ENCODE data around the gene MON1B. TPM values are rescaled to one million over a fixed set of nuclear protein-coding genes. Genes with fewer than 3 reads are reported as not detected.

Gene MON1B
- total and polyA plus RNA-seq, 2 of the 4 experiments (the other 2 are of a cell fraction), result 5.2 to 19.2 TPM

DNA sequence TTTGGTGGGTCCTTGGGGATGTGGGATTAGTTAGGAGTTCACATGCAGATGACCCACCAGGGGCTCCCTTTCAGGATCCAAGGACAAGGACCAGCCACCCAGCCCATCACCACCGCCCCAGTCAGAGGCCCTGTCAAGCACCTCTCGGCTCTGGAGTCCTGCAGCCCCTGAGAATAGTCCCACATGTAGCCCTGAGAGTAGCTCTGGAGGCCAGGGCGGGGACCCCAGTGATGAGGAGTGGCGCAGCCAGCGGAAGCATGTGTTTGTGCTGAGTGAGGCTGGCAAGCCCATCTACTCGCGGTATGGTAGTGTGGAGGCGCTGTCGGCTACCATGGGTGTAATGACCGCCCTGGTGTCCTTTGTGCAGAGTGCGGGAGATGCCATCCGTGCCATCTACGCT, 2.4 kb downstream of the MON1B start:
- CTCF ChIA-PET, result no interaction called here
- Histone ChIP-seq H3K14ac (replicated peaks; ENCODE audit: low read depth, low read length) (no peak overlapping the region), H4K20me1 (ENCODE audit: insufficient read depth, low read length) (no peaks in the 10 kb centered on the region)

More for the DNA sequence above, 2.4 kb downstream of the MON1B start:
- 98% methylated on average over 10 of the region's 13 CpGs; no CpG with 5 or more reads in 1 of the 2 experiments for WGBS, 2 experiments (ENCODE audit: extremely low coverage in 2 of 2, insufficient read length in 1 of 2)
- Histone ChIP-seq H3K4me1 (ENCODE audit: control insufficient read depth, insufficient read depth, low read length) (no peaks in the 10 kb centered on the region), H3K27me3 (ENCODE audit: control insufficient read depth, insufficient read depth, low read length) (no peaks in the 10 kb centered on the region), H3K4me3 (ENCODE audit: insufficient read depth, low read depth, low read length) (no peak overlapping the region), H2BK5ac (ENCODE audit: low read depth, low read length, poor library complexity, severe bottlenecking) (no peak overlapping the region), H2AFZ (replicated peaks; ENCODE audit: low read length, poor library complexity) (no peak overlapping the region), H2BK15ac (ENCODE audit: low read depth, low read length) (no peak overlapping the region), H2AK5ac (ENCODE audit: low read depth, low read length) (no peak overlapping the region), H3K4ac (ENCODE audit: low read depth, low read length) (no peak overlapping the region), H2AK9ac (replicated peaks; ENCODE audit: low read depth, low read length, poor library complexity) (no peak overlapping the region), H3K9ac (ENCODE audit: low read depth, low read length) (no peak overlapping the region), H3K4me2 (ENCODE audit: low read depth, low read length) (no peak overlapping the region), H4K5ac (ENCODE audit: low read depth, low read length) (no peak overlapping the region), H3K79me1 (ENCODE audit: low read depth in 1 of 2, low read length in 2 of 2) (peaks cover 16 to 26% of the 10 kb centered on the region in 2 experiments), H3K9me1 (ENCODE audit: insufficient read depth, low read length) (peaks cover 6% of the 10 kb centered on the region), H4K91ac (ENCODE audit: insufficient read depth, low read depth, low read length) (no peak overlapping the region), H2BK120ac (ENCODE audit: low read depth, low read length) (no peak overlapping the region), H3K56ac (ENCODE audit: extremely low read depth, insufficient read depth, low read length) (no peak overlapping the region), H3K18ac (ENCODE audit: low read depth, low read length) (no peak overlapping the region), H3K27ac (ENCODE audit: insufficient read depth, low read length) (no peak overlapping the region), H3K9me3 (ENCODE audit: control insufficient read depth, insufficient read depth, low read length) (no peaks in the 10 kb centered on the region), H3K36me3 (ENCODE audit: control insufficient read depth, insufficient read depth, low read length) (peaks cover 41% of the 10 kb centered on the region), H3K23ac (ENCODE audit: low read depth, low read length) (no peak overlapping the region), H4K8ac (ENCODE audit: low read depth in 2 of 2, low read length in 2 of 2) (no peak overlapping the region), H2BK20ac (ENCODE audit: low read depth, low read length) (no peak overlapping the region)
- intact Hi-C loops (cut with micrococcal nuclease), result no loop called here
- POLR2A ChIA-PET (ENCODE audit: unreplicated experiment), result no interaction called here
- BruUV-seq (replicated peaks), result no TSS peak
- TF ChIP-seq CEBPB (IDR thresholded peaks at IDR 0.05; ENCODE audit: low read depth, low read length) (no peak), SMC3 (IDR thresholded peaks at IDR 0.05; ENCODE audit: low read depth, low read length) (no peak), RFX5 (IDR thresholded peaks at IDR 0.05; ENCODE audit: low read depth, low read length) (no peak), MXI1 (IDR thresholded peaks at IDR 0.05; ENCODE audit: borderline replicate concordance, low read depth, low read length) (no peak), FOS (IDR thresholded peaks at IDR 0.05; ENCODE audit: low read depth, low read length) (no peak), POLR2A (IDR thresholded peaks at IDR 0.05; ENCODE audit: low read depth, low read length) (no peak), MAFK (IDR thresholded peaks at IDR 0.05; ENCODE audit: low read depth, low read length) (no peak), NFE2L2 (IDR thresholded peaks at IDR 0.05; ENCODE audit: low read depth, low read length) (no peak), RCOR1 (IDR thresholded peaks at IDR 0.05; ENCODE audit: insufficient replicate concordance, low read length) (no peak), BHLHE40 (IDR thresholded peaks at IDR 0.05; ENCODE audit: low read depth, low read length) (no peak), MAZ (IDR thresholded peaks at IDR 0.05; ENCODE audit: borderline replicate concordance, low read depth, low read length) (no peak)
- TF ChIP-seq, protein P1, sequence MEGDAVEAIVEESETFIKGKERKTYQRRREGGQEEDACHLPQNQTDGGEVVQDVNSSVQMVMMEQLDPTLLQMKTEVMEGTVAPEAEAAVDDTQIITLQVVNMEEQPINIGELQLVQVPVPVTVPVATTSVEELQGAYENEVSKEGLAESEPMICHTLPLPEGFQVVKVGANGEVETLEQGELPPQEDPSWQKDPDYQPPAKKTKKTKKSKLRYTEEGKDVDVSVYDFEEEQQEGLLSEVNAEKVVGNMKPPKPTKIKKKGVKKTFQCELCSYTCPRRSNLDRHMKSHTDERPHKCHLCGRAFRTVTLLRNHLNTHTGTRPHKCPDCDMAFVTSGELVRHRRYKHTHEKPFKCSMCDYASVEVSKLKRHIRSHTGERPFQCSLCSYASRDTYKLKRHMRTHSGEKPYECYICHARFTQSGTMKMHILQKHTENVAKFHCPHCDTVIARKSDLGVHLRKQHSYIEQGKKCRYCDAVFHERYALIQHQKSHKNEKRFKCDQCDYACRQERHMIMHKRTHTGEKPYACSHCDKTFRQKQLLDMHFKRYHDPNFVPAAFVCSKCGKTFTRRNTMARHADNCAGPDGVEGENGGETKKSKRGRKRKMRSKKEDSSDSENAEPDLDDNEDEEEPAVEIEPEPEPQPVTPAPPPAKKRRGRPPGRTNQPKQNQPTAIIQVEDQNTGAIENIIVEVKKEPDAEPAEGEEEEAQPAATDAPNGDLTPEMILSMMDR (conservative IDR thresholded peaks at IDR 0.05; ENCODE audit: low read depth, low read length), result no peak
- TF ChIP-seq, protein P2, sequence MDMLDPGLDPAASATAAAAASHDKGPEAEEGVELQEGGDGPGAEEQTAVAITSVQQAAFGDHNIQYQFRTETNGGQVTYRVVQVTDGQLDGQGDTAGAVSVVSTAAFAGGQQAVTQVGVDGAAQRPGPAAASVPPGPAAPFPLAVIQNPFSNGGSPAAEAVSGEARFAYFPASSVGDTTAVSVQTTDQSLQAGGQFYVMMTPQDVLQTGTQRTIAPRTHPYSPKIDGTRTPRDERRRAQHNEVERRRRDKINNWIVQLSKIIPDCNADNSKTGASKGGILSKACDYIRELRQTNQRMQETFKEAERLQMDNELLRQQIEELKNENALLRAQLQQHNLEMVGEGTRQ (IDR thresholded peaks at IDR 0.05; ENCODE audit: low read depth, low read length), result no peak
- TF ChIP-seq, protein P3, sequence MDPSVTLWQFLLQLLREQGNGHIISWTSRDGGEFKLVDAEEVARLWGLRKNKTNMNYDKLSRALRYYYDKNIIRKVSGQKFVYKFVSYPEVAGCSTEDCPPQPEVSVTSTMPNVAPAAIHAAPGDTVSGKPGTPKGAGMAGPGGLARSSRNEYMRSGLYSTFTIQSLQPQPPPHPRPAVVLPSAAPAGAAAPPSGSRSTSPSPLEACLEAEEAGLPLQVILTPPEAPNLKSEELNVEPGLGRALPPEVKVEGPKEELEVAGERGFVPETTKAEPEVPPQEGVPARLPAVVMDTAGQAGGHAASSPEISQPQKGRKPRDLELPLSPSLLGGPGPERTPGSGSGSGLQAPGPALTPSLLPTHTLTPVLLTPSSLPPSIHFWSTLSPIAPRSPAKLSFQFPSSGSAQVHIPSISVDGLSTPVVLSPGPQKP (IDR thresholded peaks at IDR 0.05; ENCODE audit: borderline replicate concordance, low read depth, low read length), result no peak
- ATAC-seq (ENCODE audit: low read depth) (no peak), DNase-seq (no peak)
- in situ Hi-C loops (cut with MboI; ENCODE audit: low sequenced_read_pairs), result no loop called here
- dilution Hi-C loops (cut with HindIII; ENCODE audit: low sequenced_read_pairs, unreplicated experiment), result no loop called here
